ENCODE data around the gene KBTBD12. TPM values are rescaled to one million over a fixed set of nuclear protein-coding genes. Genes with fewer than 3 reads are reported as not detected.

Gene KBTBD12
- total and polyA plus RNA-seq, 10 of the 15 experiments (the other 5 are each of a cell fraction or from before 2014, with no cell fraction given) = 0.01 to 0.11 TPM; not detected in 8

DNA sequence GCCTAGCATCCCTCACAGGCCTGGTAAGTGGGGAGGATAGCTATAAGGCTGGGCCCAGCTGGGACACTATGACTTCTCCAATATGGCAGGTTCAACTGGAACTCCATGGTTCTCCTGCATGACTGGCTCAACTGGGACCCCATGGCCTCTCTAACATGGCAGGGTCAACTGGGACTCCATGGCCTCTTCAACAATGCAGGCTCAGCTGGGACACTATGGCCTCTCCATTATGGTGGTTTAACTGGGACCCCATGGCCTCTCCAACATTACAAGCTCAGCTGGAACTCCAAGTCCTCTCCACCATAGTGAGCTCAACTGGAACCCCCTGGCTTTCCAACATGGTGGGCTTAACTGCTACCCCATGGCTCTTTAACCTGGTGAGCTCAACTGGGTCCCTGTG lies 79.0 kb downstream of the KBTBD12 start:
- Histone ChIP-seq H3K36me3 (ENCODE audit: control insufficient read depth in 2 of 2, insufficient read depth in 2 of 2, low read length in 1 of 2) (no peaks in the 10 kb centered on the region), H3K4me2 (ENCODE audit: control insufficient read depth, insufficient read depth) (no peak overlapping the region), H3K27me3 (replicated peaks in 1 of 2; ENCODE audit: control insufficient read depth in 2 of 2, insufficient read depth in 2 of 2, low read length in 1 of 2) (peaks cover 2 to 3% of the 10 kb centered on the region in 2 experiments; a peak in 2 of 4 replicates), H2AFZ (ENCODE audit: control insufficient read depth, low read depth, low read length) (no peak overlapping the region), H3K79me2 (ENCODE audit: control insufficient read depth, insufficient read depth, low read length) (no peaks in the 10 kb centered on the region), H3K9ac (ENCODE audit: control insufficient read depth, insufficient read depth, low read length) (no peak overlapping the region), H3K9me3 (replicated peaks; ENCODE audit: control insufficient read depth, insufficient read depth, low read length) (no peaks in the 10 kb centered on the region; the same call in 2 of the 3 replicates), H3K4me1 (ENCODE audit: control insufficient read depth, insufficient read depth, low read length) (no peaks in the 10 kb centered on the region), H3K27ac (ENCODE audit: control insufficient read depth, insufficient read depth) (no peak overlapping the region), H4K20me1 (ENCODE audit: control insufficient read depth, insufficient read depth) (no peaks in the 10 kb centered on the region), H3K4me3 (no peak overlapping the region)
- ChIA-PET RAD21 (ENCODE audit: unreplicated experiment) (no interaction called here), POLR2A (interaction anchor here (0.6 kb wide), 1 partner anchor 252 kb away, joined by 4 read pairs; no protein-coding TSS in a partner anchor), SMC1A (ENCODE audit: uncharacterized antibody, unreplicated experiment) (no interaction called here), CTCF (interaction anchor here (1.6 kb wide), 1 partner anchor 341 kb away, joined by 3 read pairs; no protein-coding TSS in a partner anchor)
- in situ Hi-C loops (cut with MboI) (no loop called here), intact Hi-C loops (cut with micrococcal nuclease; ENCODE audit: unreplicated experiment) (no loop called here)
- DNase-seq (ENCODE audit: low read depth, low spot score) (no peak), ATAC-seq (no peak), FAIRE-seq (no peak)
- TF ChIP-seq BHLHE40 (IDR thresholded peaks at IDR 0.05; ENCODE audit: borderline replicate concordance in 1 of 2, low read depth in 2 of 2, low read length in 1 of 2) = no peak
- no peak for TF ChIP-seq KLF5 (IDR thresholded peaks at IDR 0.05; ENCODE audit: partially characterized antibody)
- no peak for TF ChIP-seq ZNF384 (IDR thresholded peaks at IDR 0.05; ENCODE audit: borderline replicate concordance, low read depth, low read length)
- TF ChIP-seq SMARCA5 (IDR thresholded peaks at IDR 0.05) = no peak
- no peak for TF ChIP-seq ZNF217 (IDR thresholded peaks at IDR 0.05)
- no peak for TF ChIP-seq STAT3 (IDR thresholded peaks at IDR 0.05; ENCODE audit: low read depth, low read length)
- TF ChIP-seq ZBED1 (IDR thresholded peaks at IDR 0.05; ENCODE audit: borderline replicate concordance) = no peak
- TF ChIP-seq SRF (IDR thresholded peaks at IDR 0.05; ENCODE audit: low read depth in 2 of 2, low read length in 2 of 2) = no peak
- TF ChIP-seq NR2C1 (IDR thresholded peaks at IDR 0.05) = no peak
- no peak for TF ChIP-seq ZNF207 (IDR thresholded peaks at IDR 0.05; ENCODE audit: borderline replicate concordance)
- no peak for TF ChIP-seq NR2C2 (IDR thresholded peaks at IDR 0.05; ENCODE audit: borderline replicate concordance, control insufficient read depth, insufficient read length, low read depth)
- no peak for TF ChIP-seq ESRRA (IDR thresholded peaks at IDR 0.05; ENCODE audit: low read length)
- no peak for TF ChIP-seq RBBP5 (conservative IDR thresholded peaks at IDR 0.05)
- TF ChIP-seq, protein P1, sequence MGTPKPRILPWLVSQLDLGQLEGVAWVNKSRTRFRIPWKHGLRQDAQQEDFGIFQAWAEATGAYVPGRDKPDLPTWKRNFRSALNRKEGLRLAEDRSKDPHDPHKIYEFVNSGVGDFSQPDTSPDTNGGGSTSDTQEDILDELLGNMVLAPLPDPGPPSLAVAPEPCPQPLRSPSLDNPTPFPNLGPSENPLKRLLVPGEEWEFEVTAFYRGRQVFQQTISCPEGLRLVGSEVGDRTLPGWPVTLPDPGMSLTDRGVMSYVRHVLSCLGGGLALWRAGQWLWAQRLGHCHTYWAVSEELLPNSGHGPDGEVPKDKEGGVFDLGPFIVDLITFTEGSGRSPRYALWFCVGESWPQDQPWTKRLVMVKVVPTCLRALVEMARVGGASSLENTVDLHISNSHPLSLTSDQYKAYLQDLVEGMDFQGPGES (IDR thresholded peaks at IDR 0.05) = no peak
- no peak for TF ChIP-seq HDAC6 (IDR thresholded peaks at IDR 0.05; ENCODE audit: unreplicated experiment)
- no TSS peak for BruUV-seq (replicated peaks)

Data from GM12878 (cell line).